Measurements from ENCODE around the gene MAP3K8. TPM values are rescaled to one million over a fixed set of nuclear protein-coding genes. Genes with fewer than 3 reads are reported as not detected.

Gene MAP3K8
- total and polyA plus RNA-seq, 2 of the 8 experiments (the other 6 are each of a cell fraction or from before 2014, with no cell fraction given), result 5.6 to 6.0 TPM

- no peak overlapping the region for H3K27ac ChIP-seq (ENCODE audit: low read depth, low read length)
- FAIRE-seq, result no peak
Observed at GRCh38 chr10:30493609-30494530, 59.9 kb downstream of the MAP3K8 start.

More at GRCh38 chr10:30493609-30494530, 59.9 kb downstream of the MAP3K8 start:
- H3K23me2 ChIP-seq (ENCODE audit: low read depth, low read length), result no peaks in the 10 kb centered on the region
- no peak for TF ChIP-seq GTF2F1 (IDR thresholded peaks at IDR 0.05; ENCODE audit: borderline replicate concordance, low read depth, low read length)
- 0 out of 2 replicates have a peak overlapping the region, but pooled peaks have one; percentile 19 for H2BK15ac ChIP-seq (ENCODE audit: low read length)
- H4K5ac ChIP-seq (ENCODE audit: insufficient read length, low read depth, low read length), result no peak overlapping the region
- H3K27me3 ChIP-seq (replicated peaks in 1 of 4; ENCODE audit: control insufficient read depth in 3 of 4, extremely low read depth in 1 of 4, insufficient read depth in 3 of 4, low read length in 3 of 4), result no peaks in the 10 kb centered on the region
- no peak overlapping the region for H3K4me2 ChIP-seq (ENCODE audit: insufficient read depth in 1 of 2, low read depth in 2 of 2, low read length in 2 of 2)
- H3K56ac ChIP-seq (replicated peaks; ENCODE audit: insufficient read length, low read depth, low read length), result no peak overlapping the region
- no peak overlapping the region for H2BK120ac ChIP-seq (replicated peaks; ENCODE audit: low read depth, low read length)
- H3K79me1 ChIP-seq (ENCODE audit: low read depth, low read length), result no peaks in the 10 kb centered on the region; the same call in 1 of the 2 replicates
- no peak overlapping the region for H2AFZ ChIP-seq (ENCODE audit: low read length)
- H3K9ac ChIP-seq (replicated peaks in 1 of 4; ENCODE audit: extremely low read depth in 1 of 4, low read depth in 3 of 4, low read length in 3 of 4), result no peak overlapping the region
- no peak overlapping the region for H3K14ac ChIP-seq (ENCODE audit: insufficient read length)
- no peak overlapping the region for H3K18ac ChIP-seq (ENCODE audit: extremely low read depth, low read length)
- H3K4ac ChIP-seq (replicated peaks; ENCODE audit: insufficient read length, low read depth, low read length), result no peak overlapping the region
- no peaks in the 10 kb centered on the region for H3K9me3 ChIP-seq (ENCODE audit: insufficient read depth in 2 of 2, low read depth in 1 of 2, low read length in 1 of 2)
- no peak for DNase-seq (ENCODE audit: low read depth in 1 of 2, low spot score in 2 of 2)
- no peak overlapping the region for H4K8ac ChIP-seq (ENCODE audit: extremely low read depth, insufficient read depth, low read length)
- no peak overlapping the region for H4K91ac ChIP-seq (replicated peaks; ENCODE audit: insufficient read length, low read length)
- H2BK5ac ChIP-seq (ENCODE audit: low read depth, low read length), result no peak overlapping the region
- no peaks in the 10 kb centered on the region for H3K4me1 ChIP-seq (replicated peaks in 1 of 4; ENCODE audit: control insufficient read depth in 3 of 4, insufficient read depth in 4 of 4, low read length in 3 of 4)
- H2BK12ac ChIP-seq (ENCODE audit: low read depth, low read length), result no peak overlapping the region
- no peak overlapping the region for H2BK20ac ChIP-seq (ENCODE audit: low read length)
- WGBS, 2 experiments (ENCODE audit: extremely low coverage in 1 of 2, insufficient coverage in 1 of 2, insufficient read length in 1 of 2, insufficient replicate concordance in 2 of 2, low coverage in 1 of 2, low lambda C conversion rate in 2 of 2, missing lambda C conversion rate in 1 of 2), result 84% methylated on average over 11 of the region's 11 CpGs; no CpG with 5 or more reads in 1 of the 2 experiments
- H3K79me2 ChIP-seq (ENCODE audit: control insufficient read depth in 1 of 2, insufficient read depth in 2 of 2, low read length in 2 of 2), result no peaks in the 10 kb centered on the region
- CTCF ChIA-PET (ENCODE audit: partially characterized antibody), result interaction anchor here (0.8 to 2.0 kb wide), 5 partner anchors 25 to 134 kb away, joined by 3 to 5 read pairs (median 4); no protein-coding TSS in a partner anchor
- no peak overlapping the region for H3K23ac ChIP-seq (ENCODE audit: insufficient read length)
- POLR2A ChIA-PET (ENCODE audit: partially characterized antibody), result interaction anchor here (0.8 kb wide), 1 partner anchor 35 kb away, joined by 4 read pairs; no protein-coding TSS in a partner anchor
- H3K4me3 ChIP-seq (ENCODE audit: extremely low read depth in 1 of 4, insufficient read depth in 2 of 4, low read depth in 3 of 4, low read length in 4 of 4), result no peak overlapping the region
- no peak overlapping the region for H2AK5ac ChIP-seq (ENCODE audit: low read depth, low read length)
- H3K36me3 ChIP-seq (ENCODE audit: control insufficient read depth in 2 of 4, insufficient read depth in 4 of 4, low read length in 3 of 4), result no peaks in the 10 kb centered on the region
- H4K20me1 ChIP-seq (replicated peaks in 1 of 2; ENCODE audit: control insufficient read depth in 1 of 2, insufficient read depth in 2 of 2, low read length in 2 of 2), result no peaks in the 10 kb centered on the region

Measured in H1 (cell line).